B cell (primary cell): ENCODE data around the gene TMEM144. TPM values are rescaled to one million over a fixed set of nuclear protein-coding genes. Genes with fewer than 3 reads are reported as not detected.

Experiments used
- ATAC-seq: fragments of 200-7000 bp; cut with Tn5 transposase; one replicate; pipeline ENCODE4 v1.10.0; 2021; ENCODE audit warnings: low read depth, mild to moderate bottlenecking, moderate number of reproducible peaks, moderate library complexity
- CTCF ChIA-PET: fragments of 350-600 bp; sonication (Branson Sonifier 250); formaldehyde crosslinking; loops from one replicate; lab custom pipeline; 2021; ENCODE audit warnings: antibody characterized with exemption, inconsistent platforms; lab: Charles Lee
- POLR2A ChIA-PET: fragments of 350-600 bp; sonication (Branson Sonifier 250); formaldehyde crosslinking; loops from one replicate; lab custom pipeline; 2021; ENCODE audit warnings: antibody characterized with exemption; lab: Charles Lee
- DNase-seq: peaks from one replicate; pipeline ENCODE4 v3.0.0; 2013
- H2AFZ ChIP-seq: 2 replicates; pipeline ENCODE4 v1.6.1; 2012; ENCODE audit warnings: mild to moderate bottlenecking, low read depth, low read length; ENCODE audit not compliant: insufficient read depth, poor library complexity, severe bottlenecking
- H3K27ac ChIP-seq, 2 donors: 1 replicate in 1 of 2; 2 replicates in 1 of 2; pipeline ENCODE4 v1.5.1; 2012 to 2013; ENCODE audit warnings: low read length in 2 of 2, mild to moderate bottlenecking in 2 of 2, moderate library complexity in 1 of 2
- H3K27me3 ChIP-seq, 4 experiments: fragments of 200-600 bp in 1 of 4; sonication (generic) in 1 of 4; replicated peaks in 1 of 4; 1 replicate in 2 of 4; 2 replicates in 2 of 4; pipeline versions ENCODE4 v1.6.1 to v1.7.0; 2013 to 2016; ENCODE audit warnings: low read length in 3 of 4, mild to moderate bottlenecking in 2 of 4, mixed read lengths in 1 of 4, moderate library complexity in 1 of 4; ENCODE audit not compliant: insufficient read depth in 4 of 4, control insufficient read depth in 3 of 4; ENCODE audit errors: control extremely low read depth in 1 of 4
- H3K36me3 ChIP-seq, 2 experiments: replicated peaks in 1 of 2; 1 replicate in 1 of 2; 2 replicates in 1 of 2; pipeline versions ENCODE4 v1.6.1 to v1.7.1; 2013; ENCODE audit warnings: low read length in 1 of 2; ENCODE audit not compliant: insufficient read depth in 2 of 2, control insufficient read depth in 1 of 2; ENCODE audit errors: control extremely low read depth in 1 of 2, extremely low read depth in 1 of 2
- H3K4me1 ChIP-seq, 2 donors: fragments of 200-600 bp in 1 of 2; sonication (generic) in 1 of 2; 1 replicate in 1 of 2; 2 replicates in 1 of 2; pipeline versions ENCODE4 v1.5.1 to v1.6.1; 2013 to 2017; ENCODE audit warnings: low read length in 2 of 2; ENCODE audit not compliant: control insufficient read depth in 2 of 2, insufficient read depth in 2 of 2
- H3K4me2 ChIP-seq: replicated peaks from 2 replicates; pipeline ENCODE3; 2012; ENCODE audit warnings: mild to moderate bottlenecking, low read depth, low read length; ENCODE audit not compliant: poor library complexity, severe bottlenecking
- H3K4me3 ChIP-seq, 5 experiments: fragments of 200-600 bp in 1 of 5; sonication (generic) in 1 of 5; 1 replicate in 3 of 5; 2 replicates in 2 of 5; pipeline versions ENCODE4 v1.5.1 to v1.7.0; 2011 to 2016; ENCODE audit warnings: low read length in 4 of 5, mild to moderate bottlenecking in 4 of 5, low read depth in 2 of 5, control low read depth in 1 of 5, moderate library complexity in 1 of 5; ENCODE audit not compliant: insufficient read depth in 1 of 5; ENCODE audit errors: control extremely low read depth in 1 of 5, extremely low read depth in 1 of 5
- H3K79me2 ChIP-seq: fragments of 200-600 bp; sonication (generic); one replicate; pipeline ENCODE4 v1.6.0; 2016; ENCODE audit warnings: low read length; ENCODE audit not compliant: control insufficient read depth, insufficient read depth
- H3K9ac ChIP-seq: fragments of 200-600 bp; sonication (generic); 2 replicates; pipeline ENCODE4 v1.6.1; 2017; ENCODE audit warnings: mild to moderate bottlenecking, low read length, moderate library complexity
- H3K9me3 ChIP-seq, 3 donors: one replicate each; pipeline versions ENCODE4 v1.6.1 to v1.7.1; 2013; ENCODE audit warnings: low read length in 2 of 3; ENCODE audit not compliant: control insufficient read depth in 2 of 3, insufficient read depth in 1 of 3; ENCODE audit errors: control extremely low read depth in 1 of 3
- H4K20me1 ChIP-seq: 2 replicates; pipeline ENCODE4 v1.6.0; 2012; ENCODE audit warnings: mild to moderate bottlenecking, low read length; ENCODE audit not compliant: insufficient read depth, control insufficient read depth, poor library complexity, severe bottlenecking
- H3K27ac Mint-ChIP-seq: one replicate; pipeline ENCODE4 v1.8.0; 2021; ENCODE audit warnings: mixed read lengths
- H3K27me3 Mint-ChIP-seq: one replicate; pipeline ENCODE4 v1.8.0; 2021; ENCODE audit warnings: mixed read lengths
- H3K4me1 Mint-ChIP-seq: one replicate; pipeline ENCODE4 v1.8.0; 2021; ENCODE audit warnings: mixed read lengths
- H3K4me3 Mint-ChIP-seq: one replicate; pipeline ENCODE4 v1.8.0; 2021; ENCODE audit warnings: mixed read lengths
- H3K9me3 Mint-ChIP-seq: one replicate; pipeline ENCODE4 v1.8.0; 2022; ENCODE audit warnings: mixed read lengths; ENCODE audit not compliant: insufficient read depth
- EZH2 ChIP-seq: IDR thresholded peaks from 2 replicates; pipeline ENCODE4 v1.6.1; 2012; ENCODE audit warnings: borderline replicate concordance, low read depth, mild to moderate bottlenecking, moderate library complexity, low read length; ENCODE audit not compliant: insufficient read depth, poor library complexity, severe bottlenecking
- WGBS: methylation state at CpG from one replicate; pipeline ENCODE4 v1.1.5; 2013; ENCODE audit warnings: missing lambda C conversion rate; ENCODE audit not compliant: insufficient coverage; 5-methylcytosine and 5-hydroxymethylcytosine counted together
- intact Hi-C: fragments of 100-400 bp; cut with micrococcal nuclease; formaldehyde crosslinking; loops from one replicate; pipeline ENCODE4 v1.10.0; 2022
- polyA plus RNA-seq: library from polyadenylated mRNA; depleted of rRNA; stranded (reverse); fragments of >200 nt; gene quantifications from 2 replicates; pipeline ENCODE4 v1.2.3, GENCODE V29; 2012
- total RNA-seq, 2 donors: library from RNA; stranded (reverse); fragments of 120-200 nt in 1 of 2; gene quantifications; 1 replicate in 1 of 2; 2 replicates in 1 of 2; pipeline versions ENCODE4 v1.2.3 to v1.2.4, GENCODE V29; 2013 to 2022
- TF ChIP-seq, protein P1 (sequence below): fragments of 200-600 bp; IDR thresholded peaks from one replicate; pipeline ENCODE4 v1.8.0; 2022; ENCODE audit warnings: antibody characterized with exemption, mild to moderate bottlenecking

TMEM144 gene
- total and polyA plus RNA-seq, 2 donors (not counting 1 experiment from before 2014, with no cell fraction given) = 0.06 to 0.07 TPM

DNA sequence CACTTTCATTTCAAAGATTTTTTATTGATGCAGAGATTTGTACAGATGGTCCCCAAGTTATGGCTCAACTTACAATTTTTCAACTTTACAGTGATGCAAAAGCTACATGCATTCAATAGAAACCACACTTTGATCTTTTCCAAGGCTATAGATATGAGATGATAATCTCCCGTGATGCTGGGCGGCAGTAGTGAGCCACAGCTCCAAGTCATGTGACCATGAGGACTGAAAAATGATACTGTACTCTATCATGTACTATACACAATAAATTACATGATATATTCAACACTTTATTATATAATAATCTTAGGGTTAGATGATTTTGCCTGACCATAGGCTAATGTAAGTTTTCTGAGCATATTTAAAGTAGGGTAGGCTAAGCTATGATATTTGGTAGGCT lies 23.5 kb upstream of the TMEM144 start:
- Mint-ChIP-seq H3K4me3 (no peak overlapping the region), H3K27ac (no peak overlapping the region), H3K9me3 (no peaks in the 10 kb centered on the region), H3K4me1 (no peaks in the 10 kb centered on the region), H3K27me3 (no peaks in the 10 kb centered on the region)
- CTCF ChIA-PET = no interaction called here
- intact Hi-C loops = no loop called here
- POLR2A ChIA-PET = no interaction called here
- Histone ChIP-seq H3K4me1 (no peaks in the 10 kb centered on the region), H3K79me2 (no peaks in the 10 kb centered on the region), H3K27me3 (no peaks in the 10 kb centered on the region), H3K36me3 (no peaks in the 10 kb centered on the region), H2AFZ (no peak overlapping the region), H3K9me3 (no peaks in the 10 kb centered on the region), H4K20me1 (no peaks in the 10 kb centered on the region), H3K4me3 (no peak overlapping the region), H3K9ac (no peak overlapping the region), H3K4me2 (no peak overlapping the region), H3K27ac (no peak overlapping the region)
- ATAC-seq (no peak), DNase-seq (no peak)
- TF ChIP-seq, protein P1, sequence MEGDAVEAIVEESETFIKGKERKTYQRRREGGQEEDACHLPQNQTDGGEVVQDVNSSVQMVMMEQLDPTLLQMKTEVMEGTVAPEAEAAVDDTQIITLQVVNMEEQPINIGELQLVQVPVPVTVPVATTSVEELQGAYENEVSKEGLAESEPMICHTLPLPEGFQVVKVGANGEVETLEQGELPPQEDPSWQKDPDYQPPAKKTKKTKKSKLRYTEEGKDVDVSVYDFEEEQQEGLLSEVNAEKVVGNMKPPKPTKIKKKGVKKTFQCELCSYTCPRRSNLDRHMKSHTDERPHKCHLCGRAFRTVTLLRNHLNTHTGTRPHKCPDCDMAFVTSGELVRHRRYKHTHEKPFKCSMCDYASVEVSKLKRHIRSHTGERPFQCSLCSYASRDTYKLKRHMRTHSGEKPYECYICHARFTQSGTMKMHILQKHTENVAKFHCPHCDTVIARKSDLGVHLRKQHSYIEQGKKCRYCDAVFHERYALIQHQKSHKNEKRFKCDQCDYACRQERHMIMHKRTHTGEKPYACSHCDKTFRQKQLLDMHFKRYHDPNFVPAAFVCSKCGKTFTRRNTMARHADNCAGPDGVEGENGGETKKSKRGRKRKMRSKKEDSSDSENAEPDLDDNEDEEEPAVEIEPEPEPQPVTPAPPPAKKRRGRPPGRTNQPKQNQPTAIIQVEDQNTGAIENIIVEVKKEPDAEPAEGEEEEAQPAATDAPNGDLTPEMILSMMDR = no peak
- TF ChIP-seq EZH2 = no peak
- WGBS = no CpG with 5 or more reads among the region's 2 CpGs

DNA sequence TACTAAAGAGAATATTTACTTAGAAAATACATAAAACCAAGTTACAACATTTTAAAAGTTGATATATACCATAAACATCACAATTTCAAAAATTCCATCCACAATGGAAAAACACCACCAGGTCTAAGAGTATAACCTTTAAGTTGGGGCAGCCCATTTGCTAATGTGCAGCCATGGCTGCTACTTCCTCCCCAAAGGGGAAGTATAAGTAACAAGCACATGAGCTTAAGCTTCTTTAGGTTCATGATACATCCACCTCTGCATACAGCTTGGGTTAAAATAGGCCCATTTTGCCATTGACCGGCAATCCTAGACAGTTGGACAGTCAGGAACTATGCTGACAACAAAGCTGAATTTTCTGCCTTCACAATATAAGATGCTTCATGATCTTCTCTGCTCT lies 20.9 kb upstream of the TMEM144 start:
- Mint-ChIP-seq H3K4me1 (no peaks in the 10 kb centered on the region), H3K27me3 (no peaks in the 10 kb centered on the region), H3K4me3 (no peak overlapping the region), H3K27ac (no peak overlapping the region), H3K9me3 (no peaks in the 10 kb centered on the region)
- Histone ChIP-seq H3K36me3 (no peaks in the 10 kb centered on the region), H3K27me3 (no peaks in the 10 kb centered on the region), H3K27ac (no peak overlapping the region), H2AFZ (no peak overlapping the region), H3K4me1 (no peaks in the 10 kb centered on the region), H3K4me2 (no peak overlapping the region), H3K4me3 (no peak overlapping the region), H3K9me3 (no peaks in the 10 kb centered on the region), H4K20me1 (no peaks in the 10 kb centered on the region), H3K79me2 (no peaks in the 10 kb centered on the region), H3K9ac (no peak overlapping the region)
- DNase-seq (no peak), ATAC-seq (no peak)
- ChIA-PET CTCF (no interaction called here), POLR2A (no interaction called here)
- intact Hi-C loops = no loop called here
- TF ChIP-seq EZH2 = no peak
- TF ChIP-seq, protein P1 = no peak
- WGBS = 100% methylated on average over 1 of the region's 1 CpG
